BE2C (cell line): ENCODE data around the gene USP34.

Source experiments
- DNase-seq: peaks from one replicate; pipeline ENCODE4 v3.0.0-alpha.2; 2020
- H3K27me3 ChIP-seq: fragments of 250-450 bp; sonication (Bioruptor Pico); 2 replicates; pipeline ENCODE4 v1.5.1; 2020; ENCODE audit warnings: mild to moderate bottlenecking
- H3K36me3 ChIP-seq: fragments of 250-450 bp; sonication (Bioruptor Pico); 2 replicates; pipeline ENCODE4 v1.5.1; 2020; ENCODE audit warnings: mild to moderate bottlenecking
- H3K4me1 ChIP-seq: fragments of 250-450 bp; sonication (Bioruptor Pico); 2 replicates; pipeline ENCODE4 v1.5.1; 2020
- H3K4me3 ChIP-seq: 2 replicates; pipeline ENCODE4 v1.5.1; 2011; ENCODE audit warnings: low read depth, low read length
- H3K9me3 ChIP-seq: fragments of 250-450 bp; sonication (Bioruptor Pico); 2 replicates; pipeline ENCODE4 v1.5.1; 2020
- TF ChIP-seq, protein P1 (sequence below): IDR thresholded peaks from 2 replicates; pipeline ENCODE4 v1.5.1; 2012; ENCODE audit warnings: mild to moderate bottlenecking, low read depth, low read length

USP34 gene

GRCh38 chr2:61353909-61354308, 117.0 kb downstream of the USP34 start:
- no peak for DNase-seq
- no peaks in the 10 kb centered on the region for H3K27me3 ChIP-seq
- H3K36me3 ChIP-seq = no peaks in the 10 kb centered on the region
- no peaks in the 10 kb centered on the region for H3K9me3 ChIP-seq
- no peaks in the 10 kb centered on the region for H3K4me1 ChIP-seq
- no peak overlapping the region for H3K4me3 ChIP-seq
- TF ChIP-seq, protein P1, sequence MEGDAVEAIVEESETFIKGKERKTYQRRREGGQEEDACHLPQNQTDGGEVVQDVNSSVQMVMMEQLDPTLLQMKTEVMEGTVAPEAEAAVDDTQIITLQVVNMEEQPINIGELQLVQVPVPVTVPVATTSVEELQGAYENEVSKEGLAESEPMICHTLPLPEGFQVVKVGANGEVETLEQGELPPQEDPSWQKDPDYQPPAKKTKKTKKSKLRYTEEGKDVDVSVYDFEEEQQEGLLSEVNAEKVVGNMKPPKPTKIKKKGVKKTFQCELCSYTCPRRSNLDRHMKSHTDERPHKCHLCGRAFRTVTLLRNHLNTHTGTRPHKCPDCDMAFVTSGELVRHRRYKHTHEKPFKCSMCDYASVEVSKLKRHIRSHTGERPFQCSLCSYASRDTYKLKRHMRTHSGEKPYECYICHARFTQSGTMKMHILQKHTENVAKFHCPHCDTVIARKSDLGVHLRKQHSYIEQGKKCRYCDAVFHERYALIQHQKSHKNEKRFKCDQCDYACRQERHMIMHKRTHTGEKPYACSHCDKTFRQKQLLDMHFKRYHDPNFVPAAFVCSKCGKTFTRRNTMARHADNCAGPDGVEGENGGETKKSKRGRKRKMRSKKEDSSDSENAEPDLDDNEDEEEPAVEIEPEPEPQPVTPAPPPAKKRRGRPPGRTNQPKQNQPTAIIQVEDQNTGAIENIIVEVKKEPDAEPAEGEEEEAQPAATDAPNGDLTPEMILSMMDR = no peak

GRCh38 chr2:61350777-61351176, 120.1 kb downstream of the USP34 start:
- Histone ChIP-seq H3K36me3 (peaks cover 6% of the 10 kb centered on the region; the same call in 1 of the 2 replicates), H3K4me3 (no peak overlapping the region), H3K4me1 (no peaks in the 10 kb centered on the region), H3K27me3 (no peaks in the 10 kb centered on the region), H3K9me3 (no peaks in the 10 kb centered on the region)
- TF ChIP-seq, protein P1 = no peak
- DNase-seq = no peak

- DNase-seq = no peak
- H3K27me3 ChIP-seq = no peaks in the 10 kb centered on the region
- H3K4me3 ChIP-seq = no peak overlapping the region
- TF ChIP-seq, protein P1 = no peak
- peaks cover 9% of the 10 kb centered on the region; the same call in 1 of the 2 replicates for H3K36me3 ChIP-seq
- no peaks in the 10 kb centered on the region for H3K9me3 ChIP-seq
- H3K4me1 ChIP-seq = no peaks in the 10 kb centered on the region
Measured at GRCh38 chr2:61343141-61343540, 127.7 kb downstream of the USP34 start.

DNA sequence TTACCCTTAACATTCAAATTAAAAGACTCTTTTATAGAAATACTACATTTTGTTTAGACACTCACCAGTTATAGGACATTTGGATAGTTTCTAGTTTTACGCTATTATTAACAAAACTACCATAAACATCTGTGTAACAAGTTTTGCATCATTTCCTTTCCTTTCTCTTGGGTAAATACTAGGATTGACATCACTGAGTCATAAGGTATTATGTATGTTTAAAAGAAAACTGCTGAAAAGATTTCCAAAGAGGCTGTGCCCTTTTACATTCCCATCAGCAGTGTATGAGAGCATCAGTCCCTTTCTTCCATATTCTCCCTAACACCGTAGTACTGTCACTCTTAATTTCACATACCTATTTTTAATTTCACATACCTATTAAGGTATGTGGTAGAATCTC, 130.6 kb downstream of the USP34 start:
- H3K4me3 ChIP-seq = no peak overlapping the region
- TF ChIP-seq, protein P1 = no peak
- DNase-seq = no peak
- no peaks in the 10 kb centered on the region for H3K27me3 ChIP-seq
- H3K9me3 ChIP-seq = no peaks in the 10 kb centered on the region
- no peaks in the 10 kb centered on the region for H3K4me1 ChIP-seq
- peaks cover 3% of the 10 kb centered on the region; the same call in 1 of the 2 replicates for H3K36me3 ChIP-seq

GRCh38 chr2:61338447-61338846, 132.4 kb downstream of the USP34 start:
- Histone ChIP-seq H3K4me1 (no peaks in the 10 kb centered on the region), H3K36me3 (no peaks in the 10 kb centered on the region), H3K27me3 (no peaks in the 10 kb centered on the region), H3K4me3 (no peak overlapping the region), H3K9me3 (no peaks in the 10 kb centered on the region)
- TF ChIP-seq, protein P1 = no peak
- no peak for DNase-seq

GRCh38 chr2:61335187-61335586, 135.7 kb downstream of the USP34 start:
- TF ChIP-seq, protein P1 = no peak
- no peaks in the 10 kb centered on the region for H3K4me1 ChIP-seq
- no peaks in the 10 kb centered on the region for H3K27me3 ChIP-seq
- H3K36me3 ChIP-seq = no peaks in the 10 kb centered on the region
- no peak overlapping the region for H3K4me3 ChIP-seq
- H3K9me3 ChIP-seq = no peaks in the 10 kb centered on the region
- no peak for DNase-seq
